ENCODE results near the gene AGPAT1. TPM values are rescaled to one million over a fixed set of nuclear protein-coding genes. Genes with fewer than 3 reads are reported as not detected.

The AGPAT1 gene
- total and polyA plus RNA-seq, 2 of the 8 experiments (the other 6 are each of a cell fraction or from before 2014, with no cell fraction given) = 96.0 to 222 TPM

GRCh38 chr6:32137454-32137853 is 38.4 kb downstream of the AGPAT1 start (continued):
- no peak for TF ChIP-seq CBX8 (IDR thresholded peaks at IDR 0.05; ENCODE audit: borderline replicate concordance, low read depth, low read length)
- no peak for TF ChIP-seq NANOG (IDR thresholded peaks at IDR 0.05; ENCODE audit: insufficient read depth, low read depth, low read length, poor library complexity, severe bottlenecking)
- TF ChIP-seq TAF1 (IDR thresholded peaks at IDR 0.05; ENCODE audit: low read depth, low read length) = no peak
- TF ChIP-seq POLR2A (IDR thresholded peaks at IDR 0.05; ENCODE audit: control extremely low read depth in 1 of 2, low read depth in 2 of 2, low read length in 2 of 2) = no peak
- TF ChIP-seq RAD21 (IDR thresholded peaks at IDR 0.05 in 1 of 2, conservative IDR thresholded peaks at IDR 0.05 in 1 of 2; ENCODE audit: low read depth in 2 of 2, low read length in 2 of 2) = no peak
- no peak for TF ChIP-seq E2F6 (IDR thresholded peaks at IDR 0.05)
- no peak for TF ChIP-seq MAX (IDR thresholded peaks at IDR 0.05)
